Fibroblast of villous mesenchyme (primary cell): Measurements from ENCODE around the gene AFF4. TPM values are rescaled to one million over a fixed set of nuclear protein-coding genes. Genes with fewer than 3 reads are reported as not detected.

Source experiments
- DNase-seq: peaks from one replicate; pipeline ENCODE4 v3.0.0-alpha.2; 2010; ENCODE audit warnings: low read depth
- H3K4me3 ChIP-seq: 2 replicates; pipeline ENCODE4 v1.5.1; 2011; ENCODE audit warnings: low read depth, mild to moderate bottlenecking, low read length
- CTCF ChIP-seq: IDR thresholded peaks from 2 replicates; pipeline ENCODE4 v1.5.1; 2012; ENCODE audit warnings: low read depth, mild to moderate bottlenecking, low read length; ENCODE audit not compliant: insufficient read depth
- total RNA-seq: library from RNA; depleted of rRNA; stranded (reverse); fragments of >200 nt; gene quantifications from 2 replicates; pipeline ENCODE4 v1.2.3, GENCODE V29; 2012

AFF4 gene
- total RNA-seq, 1 donor, result 95.0 TPM

- no peak overlapping the region for H3K4me3 ChIP-seq
- TF ChIP-seq CTCF, result no peak
Observed at GRCh38 chr5:132836852-132837251, 126.6 kb downstream of the AFF4 start.

GRCh38 chr5:132834057-132834456 is 129.4 kb downstream of the AFF4 start:
- DNase-seq, result no peak
- TF ChIP-seq CTCF, result no peak

More at GRCh38 chr5:132836852-132837251, 126.6 kb downstream of the AFF4 start:
- DNase-seq, result no peak

GRCh38 chr5:132832612-132833011 is 130.8 kb downstream of the AFF4 start:
- no peak for TF ChIP-seq CTCF
- H3K4me3 ChIP-seq, result no peak overlapping the region
- no peak for DNase-seq

More at GRCh38 chr5:132834057-132834456, 129.4 kb downstream of the AFF4 start:
- no peak overlapping the region for H3K4me3 ChIP-seq

GRCh38 chr5:132831095-132831860 is 132.2 kb downstream of the AFF4 start:
- no peak for TF ChIP-seq CTCF
- no peak for DNase-seq
- peak overlapping the region; percentile 64 for H3K4me3 ChIP-seq

GRCh38 chr5:132830436-132831094 is 132.9 kb downstream of the AFF4 start, which contains the start of gene SHROOM1:
SHROOM1 (minus strand) TSS chr5:132830647; CDS start chr5:132826140, 4,507 bp downstream.
- H3K4me3 ChIP-seq, result peak within 1 kb of the TSS; percentile 64
- peak; percentile 49 for DNase-seq
- no peak for TF ChIP-seq CTCF

GRCh38 chr5:132829742-132830435 is 133.5 kb downstream of the AFF4 start:
- peak overlapping the region; percentile 64 for H3K4me3 ChIP-seq
- peak; percentile 88 for TF ChIP-seq CTCF
- peak; percentile 65 for DNase-seq
